Heart right ventricle (tissue), 16 donors: Measurements from ENCODE around the gene AQP6. TPM values are rescaled to one million over a fixed set of nuclear protein-coding genes. Genes with fewer than 3 reads are reported as not detected.

Experiments used
- ATAC-seq, 8 donors: fragments of 200-7000 bp; cut with Tn5 transposase; one replicate each; pipeline ENCODE4 v1.9.1; 2020; ENCODE audit warnings: mild to moderate bottlenecking in 8 of 8, moderate library complexity in 8 of 8, moderate number of reproducible peaks in 1 of 8
- DNase-seq, 2 donors: peaks; one replicate each; pipeline ENCODE4 v3.0.0-alpha.2; 2020
- H3K27ac ChIP-seq, 10 donors: fragments of 200-600 bp; sonication (generic) in 2 of 10; one replicate each; pipeline versions ENCODE4 v1.5.0 to v1.8.0; 2020 to 2022; ENCODE audit warnings: mild to moderate bottlenecking in 3 of 10
- H3K27me3 ChIP-seq, 7 donors: fragments of 200-600 bp; one replicate each; pipeline ENCODE4 v1.8.0; 2021 to 2022; ENCODE audit warnings: mild to moderate bottlenecking in 2 of 7
- H3K36me3 ChIP-seq, 9 donors: fragments of 200-600 bp; sonication (generic) in 1 of 9; one replicate each; pipeline versions ENCODE4 v1.5.0 to v1.8.0; 2020 to 2022; ENCODE audit warnings: mild to moderate bottlenecking in 2 of 9
- H3K4me1 ChIP-seq, 9 donors: fragments of 200-600 bp; sonication (generic) in 1 of 9; one replicate each; pipeline versions ENCODE4 v1.5.0 to v1.8.0; 2020 to 2022; ENCODE audit warnings: mild to moderate bottlenecking in 4 of 9
- H3K4me3 ChIP-seq, 10 donors: fragments of 200-600 bp; sonication (generic) in 2 of 10; one replicate each; pipeline versions ENCODE4 v1.5.0 to v1.8.0; 2020 to 2022; ENCODE audit warnings: mild to moderate bottlenecking in 7 of 10, moderate library complexity in 2 of 10
- H3K9me3 ChIP-seq, 11 donors: fragments of 200-600 bp in 10 of 11; sonication (generic) in 2 of 11; one replicate each; pipeline versions ENCODE4 v1.5.0 to v1.8.0; 2013 to 2022; ENCODE audit warnings: mild to moderate bottlenecking in 2 of 11, control low read depth in 1 of 11, moderate library complexity in 1 of 11
- CTCF ChIP-seq, 9 donors: fragments of 200-600 bp; sonication (generic) in 2 of 9; IDR thresholded peaks; one replicate each; pipeline versions ENCODE4 v1.5.0 to v1.8.0; 2021 to 2022; ENCODE audit warnings: antibody characterized with exemption in 9 of 9, mild to moderate bottlenecking in 5 of 9, moderate library complexity in 1 of 9
- WGBS, 2 donors: extraction: QIAGEN DNeasy Blood & Tissue Kit; methylation state at CpG; one replicate each; pipeline ENCODE4 v1.1.7; 2013; ENCODE audit warnings: inconsistent platforms in 1 of 2; 5-methylcytosine and 5-hydroxymethylcytosine counted together
- intact Hi-C, 10 donors: fragments of 100-400 bp; cut with DNase I; formaldehyde crosslinking; loops; one replicate each; pipeline versions ENCODE4 v1.11.1 to v1.14.2; 2022
- polyA plus RNA-seq, 2 donors: library from polyadenylated mRNA; stranded (reverse); fragments of 200-250 nt; gene quantifications; one replicate each; pipeline ENCODE4 v1.2.3, GENCODE V29; 2013
- total RNA-seq, 10 donors: library from RNA; stranded (reverse); fragmentation: NEBNext Ultra II Directional in 3 of 10; extraction: Animal tissue kit (Norgen Biotek cat#: 25700) in 3 of 10; gene quantifications; one replicate each; pipeline versions ENCODE4 v1.2.1 to v1.2.4, GENCODE V29; 2021 to 2023
- donor health status: Arrhythmogenic right ventricular cardiomyopathy.
- donor health status: ischemic (EF 13 %, LVEDD 7.1; RV severe dilation, severe dysfunction).
- donor health status: healthy with polysubstance abuse.
- donor health status: DM: no; HTN: yes; CAD: no.
- donor health status: DM: no; HTN: no; CAD: no.
- donor health status: ischemic (EF 25% LVEDD 6.9; RV normal size, moderate dysfunction).
- donor health status: ischemic (EF 25% LVEDD 5.7; RV mildly dilated, moderate dysfunction).
- donor health status: healthy.
- donor health status: DM: yes; HTN: yes; CAD: no.
- donor health status: Ischemic cardiomyopathy.
- donor health status: ischemic (EF 35%, LVEDD 5.7; RV mildly dilated, moderate dysfunction).
- donor health status: nonischemic (EF 11% LVEDD 7.7; RV severe dilation, severe dysfunction).
- donor health status: DM: yes; HTN: yes; CAD: no.
- donor health status: PGD.
- donor health status: ischemic (EF 29% LVEDD 5.4; RV normal size, mild dysfunction).
- donor health status: nonischemic (EF 23%, LVEDD 6.1; RV moderate dilation, normal function).

AQP6 gene
- total and polyA plus RNA-seq, 12 donors, result 0.06 to 0.15 TPM; not detected in 10

GRCh38 chr12:49990273-49990672 lies 17.5 kb downstream of the AQP6 start:
- intact Hi-C loops, result no loop called here
- Histone ChIP-seq H3K9me3 (no peaks in the 10 kb centered on the region), H3K4me1 (peaks cover 0 to 33% (median 0%) of the 10 kb centered on the region in 9 donors), H3K36me3 (peaks cover 0 to 68% (median 8%) of the 10 kb centered on the region in 9 donors), H3K27me3 (no peaks in the 10 kb centered on the region), H3K27ac (peak overlapping the region in 1 of 10 donors; percentile 10), H3K4me3 (no peak overlapping the region)
- no peak for ATAC-seq
- no peak for DNase-seq
- whole genome bisulfite sequencing, 2 donors, result 92 to 94% methylated on average over 4 of the region's 4 CpGs
- TF ChIP-seq CTCF (IDR thresholded peaks at IDR 0.05), result no peak

- no peak overlapping the region for H3K27ac ChIP-seq
- intact Hi-C loops, result no loop called here
- peaks cover 0 to 95% (median 8%) of the 10 kb centered on the region in 9 donors for H3K36me3 ChIP-seq
- 93 to 96% methylated on average over 2 of the region's 2 CpGs for WGBS, 2 donors
- H3K9me3 ChIP-seq, result no peaks in the 10 kb centered on the region
- no peak overlapping the region for H3K4me3 ChIP-seq
- peaks cover 0 to 3% (median 0%) of the 10 kb centered on the region in 9 donors for H3K4me1 ChIP-seq
- ATAC-seq (no peak), DNase-seq (no peak)
- no peak for TF ChIP-seq CTCF (IDR thresholded peaks at IDR 0.05)
- no peaks in the 10 kb centered on the region for H3K27me3 ChIP-seq
Measured at GRCh38 chr12:49998453-49998852, 25.7 kb downstream of the AQP6 start.

GRCh38 chr12:50003595-50003994 lies 30.8 kb downstream of the AQP6 start:
- Histone ChIP-seq H3K9me3 (no peaks in the 10 kb centered on the region), H3K36me3 (peaks cover 0 to 79% (median 0%) of the 10 kb centered on the region in 9 donors), H3K4me1 (peaks cover 0 to 18% (median 0%) of the 10 kb centered on the region in 9 donors), H3K4me3 (no peak overlapping the region), H3K27me3 (no peaks in the 10 kb centered on the region), H3K27ac (no peak overlapping the region)
- DNase-seq, result no peak
- peak in 3 of 8 donors; percentile 57 to 61 (median 60) for ATAC-seq
- WGBS, 2 donors, result 62 to 63% methylated on average over 2 of the region's 2 CpGs
- no peak for TF ChIP-seq CTCF (IDR thresholded peaks at IDR 0.05)
- intact Hi-C loops, result no loop called here

- no peak overlapping the region for H3K4me3 ChIP-seq
- peak in 1 of 8 donors; percentile 58 for ATAC-seq
- H3K4me1 ChIP-seq, result peaks cover 0 to 18% (median 0%) of the 10 kb centered on the region in 9 donors
- no peak for TF ChIP-seq CTCF (IDR thresholded peaks at IDR 0.05)
- no peaks in the 10 kb centered on the region for H3K9me3 ChIP-seq
- no peaks in the 10 kb centered on the region for H3K27me3 ChIP-seq
- H3K36me3 ChIP-seq, result peaks cover 0 to 68% (median 0%) of the 10 kb centered on the region in 9 donors
- intact Hi-C loops, result no loop called here
- no peak overlapping the region for H3K27ac ChIP-seq
- no peak for DNase-seq
Measured at GRCh38 chr12:50004696-50005095, 31.9 kb downstream of the AQP6 start.
